PC-9 (cell line): Measurements from ENCODE around the gene POLD2. TPM values are rescaled to one million over a fixed set of nuclear protein-coding genes. Genes with fewer than 3 reads are reported as not detected.

ENCODE experiments used
- BruUV-seq: library from RNA; stranded (reverse); fragments of 400-500 nt; replicated peaks from 2 replicates; lab custom pipeline; 2021; lab: Mats Ljungman, UMichigan
- CTCF ChIA-PET: fragments of 300-600 bp; sonication (Branson Sonifier 250); formaldehyde crosslinking; loops from one replicate; lab custom pipeline; 2022; ENCODE audit warnings: antibody characterized with exemption; lab: Charles Lee
- POLR2A ChIA-PET: fragments of 300-600 bp; sonication (Branson Sonifier 250); formaldehyde crosslinking; loops from one replicate; lab custom pipeline; 2022; ENCODE audit warnings: antibody characterized with exemption; ENCODE audit not compliant: unreplicated experiment; lab: Charles Lee
- DNase-seq, 2 experiments: peaks; one replicate each; pipeline versions ENCODE4 v3.0.0 to v3.0.0-alpha.2; 2015 to 2022; ENCODE audit warnings: mixed read lengths in 1 of 2
- H2AFZ ChIP-seq: fragments of 200-600 bp; sonication (generic); 2 replicates; pipeline ENCODE4 v1.8.1; 2017; ENCODE audit warnings: antibody characterized with exemption
- H3F3A ChIP-seq: fragments of 200-600 bp; sonication (generic); 2 replicates; pipeline ENCODE4 v1.8.1; 2017; ENCODE audit warnings: antibody characterized with exemption, mild to moderate bottlenecking, low read depth; ENCODE audit not compliant: insufficient read depth
- H3K27ac ChIP-seq: fragments of 200-600 bp; sonication (generic); 2 replicates; pipeline ENCODE4 v1.6.1; 2016; ENCODE audit warnings: mixed run types
- H3K27me3 ChIP-seq: fragments of 200-600 bp; sonication (generic); 2 replicates; pipeline ENCODE4 v1.6.1; 2016; ENCODE audit warnings: low read depth, mixed run types; ENCODE audit not compliant: insufficient read depth
- H3K36me3 ChIP-seq: fragments of 200-600 bp; sonication (generic); 2 replicates; pipeline ENCODE4 v1.6.1; 2016; ENCODE audit warnings: low read depth, mixed run types
- H3K4me1 ChIP-seq: fragments of 200-600 bp; sonication (generic); replicated peaks from 2 replicates; pipeline ENCODE4 v1.6.1; 2016; ENCODE audit warnings: mixed run types; ENCODE audit not compliant: insufficient read depth
- H3K4me2 ChIP-seq: fragments of 200-600 bp; sonication (generic); 2 replicates; pipeline ENCODE4 v1.6.1; 2017; ENCODE audit warnings: mixed run types
- H3K4me3 ChIP-seq: fragments of 200-600 bp; sonication (generic); 2 replicates; pipeline ENCODE4 v1.6.1; 2016; ENCODE audit warnings: mixed run types
- H3K79me2 ChIP-seq: fragments of 200-600 bp; sonication (generic); 2 replicates; pipeline ENCODE4 v1.6.1; 2017; ENCODE audit warnings: low read depth, mixed run types
- H3K9me2 ChIP-seq: fragments of 200-600 bp; sonication (generic); 2 replicates; pipeline ENCODE4 v1.8.1; 2017; ENCODE audit warnings: mild to moderate bottlenecking; ENCODE audit not compliant: insufficient read depth
- H3K9me3 ChIP-seq: fragments of 200-600 bp; sonication (generic); 2 replicates; pipeline ENCODE4 v1.8.1; 2016; ENCODE audit warnings: low read depth; ENCODE audit not compliant: insufficient read depth
- H4K20me1 ChIP-seq: fragments of 200-600 bp; sonication (generic); 2 replicates; pipeline ENCODE4 v1.8.1; 2017; ENCODE audit not compliant: insufficient read depth
- CTCF ChIP-seq: fragments of 200-600 bp; sonication (generic); conservative IDR thresholded peaks from 2 replicates; pipeline ENCODE4 v1.6.1; 2017; ENCODE audit warnings: mixed run types, antibody characterized with exemption, mild to moderate bottlenecking, moderate library complexity
- EZH2 ChIP-seq: fragments of 200-600 bp; sonication (generic); IDR thresholded peaks from 2 replicates; pipeline ENCODE4 v1.8.0; 2017; ENCODE audit warnings: antibody characterized with exemption, low read depth
- intact Hi-C: fragments of 100-400 bp; cut with micrococcal nuclease; formaldehyde crosslinking; loops from one replicate; pipeline ENCODE4 v1.10.0; 2022; ENCODE audit not compliant: unreplicated experiment
- total RNA-seq: library from RNA; stranded (reverse); gene quantifications from 2 replicates; pipeline ENCODE4 v1.2.3, GENCODE V29; 2021

Gene POLD2
- total RNA-seq, 1 experiment from 2014 or later, result 249 TPM

GRCh38 chr7:44097064-44097932, 26.1 kb downstream of the POLD2 start:
- no peaks in the 10 kb centered on the region for H3K79me2 ChIP-seq
- intact Hi-C loops, result no loop called here
- no peaks in the 10 kb centered on the region for H3K27me3 ChIP-seq
- ChIA-PET CTCF (no interaction called here), POLR2A (no interaction called here)
- no peaks in the 10 kb centered on the region for H3K9me2 ChIP-seq
- no peaks in the 10 kb centered on the region for H4K20me1 ChIP-seq
- H3K4me3 ChIP-seq, result no peak overlapping the region
- no peaks in the 10 kb centered on the region for H3F3A ChIP-seq
- no peak overlapping the region for H3K4me2 ChIP-seq
- TF ChIP-seq EZH2, result no peak
- TF ChIP-seq CTCF, result no peak
- no peaks in the 10 kb centered on the region for H3K4me1 ChIP-seq
- no peak overlapping the region for H3K27ac ChIP-seq
- no peaks in the 10 kb centered on the region for H3K9me3 ChIP-seq
- no peaks in the 10 kb centered on the region for H3K36me3 ChIP-seq
- no peak for DNase-seq
- BruUV-seq, result no TSS peak
- H2AFZ ChIP-seq, result no peak overlapping the region

GRCh38 chr7:44096326-44096881, 26.9 kb downstream of the POLD2 start:
- ChIA-PET CTCF (no interaction called here), POLR2A (no interaction called here)
- DNase-seq, result no peak
- Histone ChIP-seq H3K9me2 (no peaks in the 10 kb centered on the region), H3K4me2 (no peak overlapping the region), H3F3A (no peaks in the 10 kb centered on the region), H3K79me2 (no peaks in the 10 kb centered on the region), H4K20me1 (no peaks in the 10 kb centered on the region), H3K36me3 (no peaks in the 10 kb centered on the region), H3K27me3 (no peaks in the 10 kb centered on the region), H3K9me3 (no peaks in the 10 kb centered on the region), H2AFZ (no peak overlapping the region), H3K4me3 (no peak overlapping the region), H3K4me1 (no peaks in the 10 kb centered on the region), H3K27ac (no peak overlapping the region)
- TF ChIP-seq EZH2 (no peak), CTCF (no peak)
- no TSS peak for BruUV-seq
- intact Hi-C loops, result no loop called here

- H3F3A ChIP-seq, result no peaks in the 10 kb centered on the region
- ChIA-PET POLR2A (no interaction called here), CTCF (no interaction called here)
- BruUV-seq, result no TSS peak
- H3K36me3 ChIP-seq, result no peaks in the 10 kb centered on the region
- no peak for DNase-seq
- H3K27me3 ChIP-seq, result no peaks in the 10 kb centered on the region
- H3K4me2 ChIP-seq, result no peak overlapping the region
- no peak overlapping the region for H3K4me3 ChIP-seq
- H3K9me2 ChIP-seq, result no peaks in the 10 kb centered on the region
- TF ChIP-seq CTCF (no peak), EZH2 (no peak)
- H4K20me1 ChIP-seq, result no peaks in the 10 kb centered on the region
- intact Hi-C loops, result no loop called here
- H3K9me3 ChIP-seq, result no peaks in the 10 kb centered on the region
- H2AFZ ChIP-seq, result no peak overlapping the region
- H3K27ac ChIP-seq, result no peak overlapping the region
- H3K79me2 ChIP-seq, result no peaks in the 10 kb centered on the region
- no peaks in the 10 kb centered on the region for H3K4me1 ChIP-seq
These were observed 27.6 kb downstream of the POLD2 start for GRCh38 chr7:44095781-44096180.
